K562 (cell line): ENCODE measurements around the gene SULT2B1. TPM values are rescaled to one million over a fixed set of nuclear protein-coding genes. Genes with fewer than 3 reads are reported as not detected.
A peak's percentile ranks its signal among the peaks of the same experiment; 100 is the strongest.

ENCODE experiments used
- ATAC-seq: fragments of 200-7000 bp; cut with Tn5 transposase; 3 replicates; pipeline ENCODE4 v1.9.1; 2020; ENCODE audit warnings: moderate library complexity
- BruUV-seq: library from RNA; stranded (reverse); fragments of 400-500 nt; replicated peaks from 2 replicates; lab custom pipeline; 2021; lab: Mats Ljungman, UMichigan
- CTCF ChIA-PET: fragments of 300-600 bp; formaldehyde crosslinking; extraction: SDS; loops from one replicate; lab custom pipeline; 2021; ENCODE audit warnings: low intra/inter-chr PET ratio; lab: Yijun Ruan, JAX
- POLR2A ChIA-PET: fragments of 300-600, 350-650 bp; sonication (Branson Sonifier 250); formaldehyde crosslinking; extraction: SDS; loops from one replicate; lab custom pipeline; 2021; ENCODE audit warnings: antibody characterized with exemption, inconsistent platforms; lab: Yijun Ruan, JAX
- DNase-seq, 4 experiments: peaks; one replicate each; pipeline versions ENCODE4 v3.0.0 to v3.0.0-alpha.2; 2011 to 2018; ENCODE audit warnings: low spot score in 3 of 4, mixed read lengths in 3 of 4; ENCODE audit errors: extremely low read depth in 1 of 4
- FAIRE-seq: peaks from 2 replicates; lab custom pipeline; 2011; peaks lifted over from hg19 to GRCh38; lab: Jason Lieb, UNC
- H2AFZ ChIP-seq: 2 replicates; pipeline ENCODE4 v1.6.0; 2011; ENCODE audit warnings: low read depth, low read length, control low read depth, inconsistent platforms
- H3K27ac ChIP-seq: fragments of 200-600 bp; 3 replicates; pipeline ENCODE4 v1.8.0; 2011; ENCODE audit warnings: low read depth, mild to moderate bottlenecking, control low read depth, inconsistent platforms, low read length, moderate library complexity, mixed read lengths; ENCODE audit errors: extremely low read depth
- H3K27me3 ChIP-seq, 2 experiments: fragments of 300-600 bp in 1 of 2; 2 replicates in 1 of 2; 3 replicates in 1 of 2; pipeline versions ENCODE4 v1.6.0 to v1.8.0; 2011; ENCODE audit warnings: inconsistent platforms in 2 of 2, low read length in 2 of 2, mild to moderate bottlenecking in 1 of 2, mixed read lengths in 1 of 2, moderate library complexity in 1 of 2; ENCODE audit not compliant: control insufficient read depth in 2 of 2, insufficient read depth in 2 of 2
- H3K36me3 ChIP-seq: fragments of 300-600 bp; 3 replicates; pipeline ENCODE4 v1.8.0; 2011; ENCODE audit warnings: mild to moderate bottlenecking, low read length, inconsistent platforms; ENCODE audit not compliant: control insufficient read depth, insufficient read depth
- H3K4me1 ChIP-seq, 2 experiments: fragments of 200-600 bp in 1 of 2; replicated peaks in 1 of 2; 2 replicates in 1 of 2; 3 replicates in 1 of 2; pipeline versions ENCODE4 v1.5.1 to v1.8.0; 2011; ENCODE audit warnings: inconsistent platforms in 2 of 2, low read length in 2 of 2, mild to moderate bottlenecking in 1 of 2, mixed read lengths in 1 of 2, moderate library complexity in 1 of 2; ENCODE audit not compliant: control insufficient read depth in 2 of 2, insufficient read depth in 2 of 2
- H3K4me2 ChIP-seq: 2 replicates; pipeline ENCODE4 v1.6.1; 2011; ENCODE audit warnings: low read length, control low read depth, inconsistent platforms, mixed read lengths; ENCODE audit not compliant: insufficient read depth
- H3K4me3 ChIP-seq: fragments of 200-600 bp; sonication (generic), shearing (Covaris generic); 2 replicates; pipeline ENCODE4 v1.5.1; 2016; ENCODE audit warnings: control low read depth, inconsistent platforms
- H3K79me2 ChIP-seq: fragments of 200-600 bp; 3 replicates; pipeline ENCODE4 v1.8.0; 2011; ENCODE audit warnings: low read length, inconsistent platforms; ENCODE audit not compliant: control insufficient read depth, insufficient read depth
- H3K9ac ChIP-seq, 2 experiments: 2 replicates each; pipeline versions ENCODE4 v1.6.0 to v1.6.1; 2011; ENCODE audit warnings: low read depth in 2 of 2, low read length in 2 of 2, control low read depth in 1 of 2, inconsistent platforms in 1 of 2, mild to moderate bottlenecking in 1 of 2, mixed read lengths in 1 of 2; ENCODE audit not compliant: insufficient read depth in 1 of 2
- H3K9me1 ChIP-seq: one replicate; pipeline ENCODE4 v1.6.0; 2011; ENCODE audit warnings: inconsistent platforms, mild to moderate bottlenecking, low read length, moderate library complexity; ENCODE audit not compliant: control insufficient read depth, insufficient read depth
- H3K9me3 ChIP-seq: replicated peaks from 2 replicates; pipeline ENCODE4 v1.5.1; 2011; ENCODE audit warnings: low read depth, low read length, inconsistent platforms; ENCODE audit not compliant: control insufficient read depth, insufficient read depth
- H4K20me1 ChIP-seq: replicated peaks from 2 replicates; pipeline ENCODE4 v1.6.1; 2011; ENCODE audit warnings: low read length, inconsistent platforms, mixed read lengths; ENCODE audit not compliant: control insufficient read depth, insufficient read depth
- BCOR ChIP-seq: fragments of 450-650 bp; IDR thresholded peaks from 2 replicates; pipeline ENCODE4 v1.6.1; 2016
- GABPA ChIP-seq: fragments of 200-800 bp; sonication (Bioruptor generic); conservative IDR thresholded peaks from 2 replicates; pipeline ENCODE4 v1.6.1; 2016; ENCODE audit warnings: low read depth, missing genetic modification characterization, missing compliant biosample characterization
- KDM1A ChIP-seq, 2 experiments: fragments of 450-650 bp; IDR thresholded peaks; 2 replicates each; pipeline ENCODE4 v1.6.1; 2016; ENCODE audit warnings: mild to moderate bottlenecking in 2 of 2
- MTA1 ChIP-seq: fragments of 450-650 bp; IDR thresholded peaks from 2 replicates; pipeline ENCODE4 v1.6.1; 2017; ENCODE audit warnings: borderline replicate concordance
- RBM25 ChIP-seq: fragments of 200-400 bp; formaldehyde crosslinking; IDR thresholded peaks from 2 replicates; pipeline ENCODE4 v1.6.1; 2018; ENCODE audit warnings: low read length, low read depth, moderate library complexity; ENCODE audit not compliant: severe bottlenecking
- ZFP36 ChIP-seq: fragments of 150-350 bp; IDR thresholded peaks from 2 replicates; pipeline ENCODE4 v1.6.1; 2018; ENCODE audit warnings: low read length, low read depth; ENCODE audit not compliant: partially characterized antibody
- WGBS: fragments of 100-300 bp; shearing (Covaris generic); methylation state at CpG from one replicate; pipeline ENCODE4 v1.1.6; 2016; ENCODE audit warnings: low coverage, mixed read lengths; ENCODE audit not compliant: insufficient coverage; ENCODE audit errors: missing lambda C conversion rate; 5-methylcytosine and 5-hydroxymethylcytosine counted together
- in situ Hi-C: fragments of 300-500 bp; cut with MboI; formaldehyde crosslinking; loops from 4 replicates; pipeline ENCODE4 v1.15.0; 2018; ENCODE audit warnings: inconsistent platforms, mixed read lengths
- intact Hi-C: fragments of 100-400 bp; cut with micrococcal nuclease; formaldehyde crosslinking; loops from 2 replicates; pipeline ENCODE4 v1.14.2; 2022
- polyA plus RNA-seq, 8 experiments: library from polyadenylated mRNA; depleted of rRNA in 4 of 8; stranded (reverse) in 5 of 8; unstranded in 3 of 8; fragments of >200 nt; fragmentation: Nextera tagmentation in 2 of 8; fragmentation: Illumina TruSeq in 1 of 8; extraction: Ambion mirVana in 2 of 8; extraction: Trizol in 1 of 8; gene quantifications; 2 replicates each; pipeline versions ENCODE4 v1.2.1 to v1.2.3, GENCODE V29; 2011 to 2014; ENCODE audit warnings: inconsistent platforms in 1 of 8, missing spikeins in 1 of 8
- total RNA-seq, 7 experiments: library from RNA; depleted of rRNA in 6 of 7; stranded (reverse); fragments of >200 nt in 6 of 7; fragmentation: Illumina TruSeq in 2 of 7; extraction: Trizol in 2 of 7; gene quantifications; 2 replicates each; pipeline versions ENCODE4 v1.2.1 to v1.2.3, GENCODE V29; 2011 to 2021; ENCODE audit warnings: low replicate concordance in 1 of 7
- TF ChIP-seq, protein P1 (sequence below): sonication (generic); formaldehyde crosslinking; IDR thresholded peaks from 2 replicates; pipeline ENCODE4 v1.8.0; 2022; ENCODE audit warnings: missing genetic modification reagents, mild to moderate bottlenecking, borderline replicate concordance
- TF ChIP-seq, protein P2 (sequence below): fragments of 250-450 bp; sonication (Bioruptor Pico); IDR thresholded peaks from 2 replicates; pipeline ENCODE4 v1.5.0; 2021; ENCODE audit warnings: mild to moderate bottlenecking, moderate library complexity

SULT2B1 gene
- total and polyA plus RNA-seq, 9 of the 15 experiments (the other 6 are each of a cell fraction or from before 2014, with no cell fraction given): 0.09 to 0.62 (median 0.22) TPM; not detected in 2

DNA sequence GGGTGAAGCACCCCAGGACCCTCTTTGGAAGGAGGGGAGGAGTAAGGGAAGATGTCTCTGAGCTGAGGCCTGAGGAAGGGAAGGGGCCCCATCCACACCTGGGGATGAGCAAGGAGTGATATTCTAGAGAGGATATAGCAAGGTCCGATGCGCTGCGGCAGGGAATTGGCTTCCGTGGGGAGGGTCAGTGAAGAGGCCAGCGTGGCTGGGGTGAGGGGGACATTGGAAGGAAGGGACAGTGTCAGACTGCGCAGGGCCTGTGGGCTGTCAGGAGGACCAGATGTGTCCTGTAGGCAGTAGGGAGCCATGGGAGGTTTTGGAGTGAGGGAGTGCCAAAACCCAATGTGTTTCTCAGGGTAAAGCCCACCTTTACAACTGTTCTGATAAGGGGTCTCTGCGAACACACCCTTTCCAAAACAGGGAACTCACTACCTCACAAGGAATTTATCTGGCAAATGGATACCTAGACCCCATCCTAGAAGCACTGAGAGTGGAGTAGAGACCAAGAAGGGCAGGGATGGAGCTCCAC lies 44.0 kb upstream of the SULT2B1 start:
- ATAC-seq (no peak), DNase-seq (no peak), FAIRE-seq (no peak)
- H4K20me1 ChIP-seq: peaks cover 8% of the 10 kb centered on the region; the same call in 1 of the 2 replicates
- no peak overlapping the region for H3K4me3 ChIP-seq
- no peak overlapping the region for H3K27ac ChIP-seq
- H3K9me3 ChIP-seq: no peaks in the 10 kb centered on the region
- H2AFZ ChIP-seq: no peak overlapping the region
- no peaks in the 10 kb centered on the region for H3K36me3 ChIP-seq
- TF ChIP-seq ZFP36 (peak; percentile 77), KDM1A (IDR thresholded peaks at IDR 0.05) (peak; percentile 37 to 55; a peak in 1 of 4 replicates), MTA1 (no peak), GABPA (tag) (no peak), BCOR (peak; percentile 84), RBM25 (peak; percentile 80)
- TF ChIP-seq, protein P1, sequence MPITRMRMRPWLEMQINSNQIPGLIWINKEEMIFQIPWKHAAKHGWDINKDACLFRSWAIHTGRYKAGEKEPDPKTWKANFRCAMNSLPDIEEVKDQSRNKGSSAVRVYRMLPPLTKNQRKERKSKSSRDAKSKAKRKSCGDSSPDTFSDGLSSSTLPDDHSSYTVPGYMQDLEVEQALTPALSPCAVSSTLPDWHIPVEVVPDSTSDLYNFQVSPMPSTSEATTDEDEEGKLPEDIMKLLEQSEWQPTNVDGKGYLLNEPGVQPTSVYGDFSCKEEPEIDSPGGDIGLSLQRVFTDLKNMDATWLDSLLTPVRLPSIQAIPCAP: no peak
- TF ChIP-seq, protein P2, sequence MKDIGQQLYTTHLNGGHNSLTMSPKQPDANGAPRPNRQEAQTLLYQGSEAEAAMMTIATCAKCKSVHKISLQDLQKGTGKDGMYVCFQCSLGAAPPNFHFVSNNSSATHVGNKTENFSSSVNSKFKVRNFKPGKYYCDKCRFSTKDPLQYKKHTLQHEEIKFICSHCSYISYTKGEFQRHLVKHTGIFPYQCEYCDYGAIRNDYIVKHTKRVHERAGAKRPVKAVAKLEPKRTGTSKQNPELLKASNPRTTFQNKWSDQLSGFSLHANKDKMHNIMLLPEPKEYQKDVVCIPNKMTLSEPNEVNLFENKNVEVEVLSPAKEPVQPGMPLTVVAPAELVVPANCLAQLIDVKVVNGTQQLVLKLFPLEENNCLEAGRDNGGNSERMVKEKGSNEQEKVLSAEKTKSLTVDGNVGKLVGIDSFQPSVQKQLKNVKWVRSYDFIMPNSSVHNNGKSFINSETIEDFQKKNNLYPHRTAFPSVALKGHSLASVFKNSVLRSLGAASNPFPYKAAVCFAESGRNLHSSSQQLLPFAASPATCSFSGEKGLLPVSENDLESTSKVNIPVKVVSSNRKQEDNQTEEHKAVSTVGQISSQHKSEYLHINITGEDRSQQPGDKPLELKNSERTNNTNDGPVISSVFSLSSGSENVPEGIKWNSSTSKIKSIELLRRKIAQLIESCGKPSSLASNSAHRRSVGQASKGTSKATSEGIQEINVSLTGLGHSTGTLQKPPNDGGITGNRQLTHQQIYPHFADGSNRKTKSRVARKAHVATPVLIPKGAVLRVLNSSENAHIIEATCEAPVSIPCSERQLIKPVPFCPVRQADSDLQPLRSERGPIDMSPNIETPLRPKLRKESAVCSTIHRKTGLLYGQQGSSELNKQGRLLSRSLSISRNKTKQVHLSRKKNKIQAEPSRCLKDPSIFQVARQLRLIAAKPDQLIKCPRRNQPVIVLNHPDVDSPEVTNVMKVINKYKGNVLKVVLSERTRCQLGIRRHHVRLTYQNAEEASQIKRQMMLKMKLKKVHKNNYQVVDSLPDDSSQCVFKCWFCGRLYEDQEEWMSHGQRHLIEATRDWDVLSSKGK (CRISPR knock-in tag): no peak
- WGBS: 41% methylated on average over 7 of the region's 7 CpGs
- no peaks in the 10 kb centered on the region for H3K9me1 ChIP-seq
- H3K27me3 ChIP-seq: peaks cover 7 to 30% of the 10 kb centered on the region in 2 experiments; a peak in 3 of 5 replicates
- H3K4me2 ChIP-seq: no peak overlapping the region
- POLR2A ChIA-PET: interaction anchor here (0.6 to 1.3 kb wide), 7 partner anchors 10 to 108 kb away, joined by 3 to 5 read pairs (median 4); no protein-coding TSS in a partner anchor
- H3K79me2 ChIP-seq: no peaks in the 10 kb centered on the region
- intact Hi-C loops (no loop called here), in situ Hi-C loops (loop anchor here (5.0 kb wide), 1 partner anchor 74 kb away; no protein-coding TSS in a partner anchor)
- CTCF ChIA-PET: interaction anchor here (2.4 to 3.0 kb wide), 2 partner anchors 76 to 80 kb away, joined by 24 to 32 read pairs; no protein-coding TSS in a partner anchor
- no TSS peak for BruUV-seq
- peaks cover 0 to 29% of the 10 kb centered on the region in 2 experiments; a peak in 4 of 5 replicates for H3K4me1 ChIP-seq
- H3K9ac ChIP-seq: no peak overlapping the region
